Epithelial cell of proximal tubule (primary cell): ENCODE results near the gene AQP12A. TPM values are rescaled to one million over a fixed set of nuclear protein-coding genes. Genes with fewer than 3 reads are reported as not detected.
A peak's percentile ranks its signal among the peaks of the same experiment; 100 is the strongest.
"Not testable (repeated sequence)": the region's sequence is repeated elsewhere in the genome, so short reads cannot be mapped to it uniquely, and the experiment has no call there.

Source experiments
- DNase-seq: peaks from one replicate; pipeline ENCODE4 v3.0.0-alpha.2; 2011; ENCODE audit warnings: low read depth
- H3K4me3 ChIP-seq: 2 replicates; pipeline ENCODE4 v1.5.1; 2011; ENCODE audit warnings: low read depth, mild to moderate bottlenecking, low read length
- CTCF ChIP-seq: conservative IDR thresholded peaks from 2 replicates; pipeline ENCODE4 v1.5.1; 2012; ENCODE audit warnings: low read depth, mild to moderate bottlenecking, low read length
- total RNA-seq: library from RNA; depleted of rRNA; stranded (reverse); fragments of >200 nt; gene quantifications from 2 replicates; pipeline ENCODE4 v1.2.3, GENCODE V29; 2015

The AQP12A gene
- total RNA-seq, 1 donor from 2014 or later: not detected

GRCh38 chr2:240663546-240664190 lies 28.0 kb upstream of the AQP12A start:
- peak; percentile 10 for TF ChIP-seq CTCF
- H3K4me3 ChIP-seq: no peak overlapping the region
- no peak for DNase-seq

- no peak for DNase-seq
- TF ChIP-seq CTCF: no peak
- no peak overlapping the region for H3K4me3 ChIP-seq
Measured at GRCh38 chr2:240664622-240665021, 27.0 kb upstream of the AQP12A start.

- H3K4me3 ChIP-seq: no peak overlapping the region
- no peak for TF ChIP-seq CTCF
- DNase-seq: no peak
Measured at GRCh38 chr2:240670402-240670801, 21.3 kb upstream of the AQP12A start.

GRCh38 chr2:240670950-240671349 lies 20.7 kb upstream of the AQP12A start:
- H3K4me3 ChIP-seq: no peak overlapping the region
- no peak for DNase-seq
- TF ChIP-seq CTCF: no peak

GRCh38 chr2:240672076-240672700 lies 19.5 kb upstream of the AQP12A start:
- no peak for DNase-seq
- TF ChIP-seq CTCF: no peak
- H3K4me3 ChIP-seq: no peak overlapping the region

- no peak overlapping the region for H3K4me3 ChIP-seq
- no peak for TF ChIP-seq CTCF
- DNase-seq: no peak
Measured at GRCh38 chr2:240672701-240673190, 18.9 kb upstream of the AQP12A start.

GRCh38 chr2:240674461-240675184 lies 17.0 kb upstream of the AQP12A start:
- DNase-seq, H3K4me3 ChIP-seq: not testable (repeated sequence)

- H3K4me3 ChIP-seq, DNase-seq: not testable (repeated sequence)
Measured at GRCh38 chr2:240675345-240675744, 16.3 kb upstream of the AQP12A start.

GRCh38 chr2:240678043-240678442 lies 13.6 kb upstream of the AQP12A start:
- DNase-seq: not testable (repeated sequence)

GRCh38 chr2:240678909-240679308 lies 12.8 kb upstream of the AQP12A start:
- not testable (repeated sequence) for DNase-seq

More at GRCh38 chr2:240678043-240678442, 13.6 kb upstream of the AQP12A start:
- not testable (repeated sequence) for H3K4me3 ChIP-seq

GRCh38 chr2:240680185-240680584 lies 11.5 kb upstream of the AQP12A start:
- not testable (repeated sequence) for DNase-seq, H3K4me3 ChIP-seq

More at GRCh38 chr2:240678909-240679308, 12.8 kb upstream of the AQP12A start:
- not testable (repeated sequence) for H3K4me3 ChIP-seq
